GM10248 (cell line): ENCODE results near the gene GRIK4.

Source experiments
- CTCF ChIA-PET: fragments of 300-600 bp; sonication (Branson Sonifier 250); formaldehyde crosslinking; extraction: SDS; loops from one replicate; lab custom pipeline; 2021; ENCODE audit warnings: antibody characterized with exemption; lab: Yijun Ruan, JAX
- POLR2A ChIA-PET: fragments of 350-650 bp; sonication (Branson Sonifier 250); formaldehyde crosslinking; extraction: SDS; loops from one replicate; lab custom pipeline; 2020; ENCODE audit warnings: antibody characterized with exemption; lab: Yijun Ruan, JAX
- DNase-seq: peaks from one replicate; pipeline ENCODE4 v3.0.0; 2012; ENCODE audit errors: extremely low spot score
- CTCF ChIP-seq: IDR thresholded peaks from 2 replicates; pipeline ENCODE4 v1.5.1; 2012; ENCODE audit warnings: mild to moderate bottlenecking, low read depth; ENCODE audit errors: extremely low read depth, missing control alignments, control extremely low read depth

The GRIK4 gene

DNA sequence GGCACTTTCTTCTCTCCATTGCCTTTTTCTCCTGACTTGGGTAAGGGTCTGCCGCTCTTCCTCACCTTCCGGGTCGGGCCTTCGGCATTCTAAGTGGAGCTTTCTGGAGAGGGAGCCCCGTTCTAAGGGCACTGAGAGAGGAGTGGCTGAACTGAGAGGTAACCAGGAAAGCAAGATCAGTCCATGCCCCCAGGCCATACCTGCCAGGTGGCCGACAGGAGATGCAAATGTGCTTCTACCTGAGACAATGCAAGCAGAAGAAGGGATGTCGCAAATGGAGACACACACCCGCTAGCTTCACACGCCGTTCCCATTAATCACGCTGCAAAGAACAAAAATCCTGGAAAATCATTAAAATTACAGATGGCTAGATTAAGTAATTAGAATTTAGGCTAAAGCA is 356.0 kb downstream of the GRIK4 start:
- DNase-seq: no peak
- CTCF ChIA-PET: interaction anchor here (1.1 to 2.3 kb wide), 4 partner anchors 10 to 65 kb away, joined by 3 to 7 read pairs (median 4); no protein-coding TSS in a partner anchor
- no peak for TF ChIP-seq CTCF
- POLR2A ChIA-PET: no interaction called here

- no peak for TF ChIP-seq CTCF
- ChIA-PET CTCF (interaction anchor here (1.4 to 2.3 kb wide), 2 partner anchors 26 to 66 kb away, joined by 3 to 7 read pairs; no protein-coding TSS in a partner anchor), POLR2A (no interaction called here)
- no peak for DNase-seq
Measured at GRCh38 chr11:120867988-120868387, 356.4 kb downstream of the GRIK4 start.

GRCh38 chr11:120869097-120869496 is 357.5 kb downstream of the GRIK4 start:
- POLR2A ChIA-PET: no interaction called here
- no peak for TF ChIP-seq CTCF
- CTCF ChIA-PET: no interaction called here
- no peak for DNase-seq

DNA sequence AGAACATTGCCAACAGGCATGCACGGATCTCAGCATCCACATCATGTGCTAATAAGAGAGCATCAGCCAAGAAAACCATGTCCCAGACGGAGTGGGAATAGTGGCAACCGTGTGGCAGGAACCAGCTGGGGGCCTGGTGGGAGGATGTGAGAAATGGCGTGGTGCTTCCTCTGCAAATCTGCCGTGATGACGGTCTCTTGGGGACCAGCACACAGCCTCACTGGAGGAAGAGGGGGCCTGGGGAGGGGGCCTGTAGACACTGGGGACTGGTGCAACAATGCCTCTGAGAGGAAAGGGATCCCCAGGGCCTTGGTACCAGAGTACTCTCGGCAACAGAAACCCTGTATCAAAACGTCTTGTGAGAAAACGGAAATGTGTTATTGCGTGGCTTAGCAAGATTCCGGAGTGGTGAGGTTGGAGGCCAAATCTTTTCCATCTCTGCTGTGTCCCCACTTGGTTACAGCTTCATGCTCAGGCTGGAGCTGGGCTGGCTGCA is 358.0 kb downstream of the GRIK4 start:
- DNase-seq: no peak
- no peak for TF ChIP-seq CTCF
- CTCF ChIA-PET: interaction anchor here (1.2 kb wide), 1 partner anchor 68 kb away, joined by 3 read pairs; no protein-coding TSS in a partner anchor
- POLR2A ChIA-PET: no interaction called here

- TF ChIP-seq CTCF: no peak
- CTCF ChIA-PET: no interaction called here
- POLR2A ChIA-PET: no interaction called here
- DNase-seq: no peak
Measured at GRCh38 chr11:120871194-120871593, 359.6 kb downstream of the GRIK4 start.

- POLR2A ChIA-PET: no interaction called here
- TF ChIP-seq CTCF: no peak
- no peak for DNase-seq
- CTCF ChIA-PET: no interaction called here
Measured at GRCh38 chr11:120871924-120872323, 360.4 kb downstream of the GRIK4 start.
